Measurements from ENCODE around the gene CLCN5.
"Not testable (repeated sequence)": the region's sequence is repeated elsewhere in the genome, so short reads cannot be mapped to it uniquely, and the experiment has no call there.

The CLCN5 gene

GRCh38 chrX:49996474-49996873 lies 74.1 kb downstream of the CLCN5 start:
- no peak for ATAC-seq
- DNase-seq: no peak

GRCh38 chrX:49999087-49999486 lies 76.7 kb downstream of the CLCN5 start:
- no peak for DNase-seq
- no peak for ATAC-seq

- ATAC-seq: no peak
Observed at GRCh38 chrX:50000937-50001542, 78.6 kb downstream of the CLCN5 start.

GRCh38 chrX:50002067-50002714 lies 79.8 kb downstream of the CLCN5 start:
- ATAC-seq (no peak), DNase-seq (no peak)

More at GRCh38 chrX:50000937-50001542, 78.6 kb downstream of the CLCN5 start:
- DNase-seq: no peak

DNA sequence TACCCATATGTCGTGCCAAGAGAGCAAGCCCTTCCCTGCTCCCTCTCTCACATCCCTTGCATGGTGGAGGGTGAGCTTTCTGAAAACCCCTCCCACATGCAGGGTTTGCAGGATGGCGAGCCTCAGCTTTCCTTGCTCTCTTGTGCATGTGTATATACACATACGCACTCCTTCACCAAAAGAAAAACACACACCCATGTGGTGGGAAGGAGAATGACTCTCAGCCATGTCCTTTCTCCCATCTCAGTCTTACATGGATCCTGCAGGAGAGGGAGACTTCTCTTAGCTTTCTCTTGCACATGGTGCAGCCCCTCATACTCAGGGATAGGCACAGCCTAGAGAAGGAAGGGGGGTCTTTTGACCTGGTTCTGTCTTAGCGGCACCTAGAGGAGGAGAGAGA lies 81.1 kb downstream of the CLCN5 start:
- ATAC-seq (no peak), DNase-seq (no peak)

DNA sequence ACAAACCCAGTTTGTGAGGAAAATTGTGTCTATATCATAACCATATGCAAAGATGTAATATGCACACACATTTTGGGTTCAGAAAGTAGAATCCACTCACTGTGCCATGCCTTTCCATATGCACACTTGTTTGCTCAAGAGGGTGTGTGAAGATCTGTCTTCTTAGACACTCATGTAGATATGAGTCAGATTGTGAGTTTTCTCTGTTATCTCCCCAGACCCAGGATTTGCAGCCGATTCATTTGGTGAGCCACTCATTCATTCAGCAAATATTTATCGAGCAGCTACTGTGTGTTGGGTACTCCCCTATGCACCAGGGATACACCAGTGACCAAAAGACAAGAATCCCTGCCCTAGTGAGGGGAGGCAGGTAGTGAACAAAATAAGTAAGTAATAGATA lies 81.5 kb downstream of the CLCN5 start:
- ATAC-seq: no peak

GRCh38 chrX:50025591-50025990 lies 103.2 kb downstream of the CLCN5 start:
- not testable (repeated sequence) for ATAC-seq, DNase-seq

More for the DNA sequence above, 81.5 kb downstream of the CLCN5 start:
- DNase-seq: no peak

- ATAC-seq: no peak
Observed at GRCh38 chrX:50035126-50035525, 112.7 kb downstream of the CLCN5 start.

DNA sequence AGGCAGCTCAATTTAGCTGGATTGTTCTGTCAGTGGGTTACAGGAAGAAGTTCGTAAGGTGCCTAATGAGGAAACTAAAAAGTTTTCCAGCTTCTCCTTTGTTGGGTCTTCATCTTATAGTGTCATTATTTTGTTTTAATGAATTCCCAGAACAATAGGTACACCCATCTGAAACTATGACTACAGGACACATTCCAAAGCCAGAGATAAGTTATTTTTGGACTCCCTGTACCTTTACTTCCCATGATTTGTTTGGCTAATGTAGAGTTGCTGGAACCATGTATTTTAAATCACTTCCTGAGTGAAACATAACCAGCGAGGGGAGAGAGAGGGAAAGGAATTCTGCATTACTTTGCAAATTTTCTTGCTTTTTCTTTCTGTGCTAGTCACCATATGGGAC lies 114.0 kb downstream of the CLCN5 start:
- no peak for DNase-seq
- no peak for ATAC-seq

More at GRCh38 chrX:50035126-50035525, 112.7 kb downstream of the CLCN5 start:
- no peak for DNase-seq

- DNase-seq (no peak), ATAC-seq (no peak)
Observed at GRCh38 chrX:50045823-50046222, 123.4 kb downstream of the CLCN5 start.

GRCh38 chrX:50049228-50049627 lies 126.8 kb downstream of the CLCN5 start:
- DNase-seq (no peak), ATAC-seq (no peak)

- DNase-seq (no peak), ATAC-seq (no peak)
Observed at GRCh38 chrX:50054147-50054546, 131.8 kb downstream of the CLCN5 start.

GRCh38 chrX:50066318-50066937 lies 144.0 kb downstream of the CLCN5 start:
- DNase-seq: no peak
- no peak for ATAC-seq

GRCh38 chrX:50067435-50068284 lies 145.3 kb downstream of the CLCN5 start:
- DNase-seq (no peak), ATAC-seq (no peak)

GRCh38 chrX:50068285-50068563 lies 145.8 kb downstream of the CLCN5 start:
- no peak for DNase-seq

DNA sequence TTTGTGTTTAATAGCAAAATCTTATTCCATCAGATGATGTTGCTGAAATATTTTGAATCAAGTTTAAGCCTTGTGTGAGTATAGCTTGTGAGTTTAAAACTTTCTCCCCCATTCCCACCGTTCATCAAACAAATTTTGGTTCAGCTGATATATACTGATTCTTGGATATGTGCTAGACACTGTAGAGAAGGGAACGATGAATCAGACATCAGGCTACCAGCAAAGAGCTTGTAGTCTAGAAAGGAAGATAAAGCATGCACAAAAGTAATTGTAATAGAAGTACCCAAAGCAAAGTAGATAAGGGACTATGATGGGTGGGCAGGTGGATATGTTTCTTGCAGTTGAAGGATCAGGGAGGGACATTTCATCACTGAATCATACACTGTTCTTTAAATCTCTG lies 146.5 kb downstream of the CLCN5 start:
- ATAC-seq (no peak), DNase-seq (no peak)

More at GRCh38 chrX:50068285-50068563, 145.8 kb downstream of the CLCN5 start:
- no peak for ATAC-seq

DNA sequence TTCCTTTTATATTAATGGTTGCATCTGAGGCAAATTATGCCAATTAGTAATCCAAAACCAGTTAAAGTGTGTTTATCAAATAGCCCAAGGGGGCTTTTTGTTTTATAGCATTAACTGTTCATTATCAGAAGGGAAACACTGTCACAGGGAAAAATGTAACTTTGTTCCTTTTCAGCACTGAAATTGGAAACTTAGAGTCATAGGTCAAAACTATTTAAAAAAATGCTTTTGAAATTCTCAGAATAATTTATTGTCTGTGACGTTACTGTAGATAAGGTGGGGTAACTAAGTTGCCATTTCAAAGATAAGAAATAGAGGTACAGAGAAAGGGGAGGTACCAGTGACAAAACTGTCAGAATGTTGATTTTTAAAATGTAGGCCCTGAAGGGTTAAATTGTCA lies 149.1 kb downstream of the CLCN5 start:
- DNase-seq (no peak), ATAC-seq (no peak)

GRCh38 chrX:50072110-50072509 lies 149.7 kb downstream of the CLCN5 start:
- ATAC-seq: no peak
- no peak for DNase-seq

- ATAC-seq: no peak
- no peak for DNase-seq
Observed at GRCh38 chrX:50073601-50074000, 151.2 kb downstream of the CLCN5 start.

DNA sequence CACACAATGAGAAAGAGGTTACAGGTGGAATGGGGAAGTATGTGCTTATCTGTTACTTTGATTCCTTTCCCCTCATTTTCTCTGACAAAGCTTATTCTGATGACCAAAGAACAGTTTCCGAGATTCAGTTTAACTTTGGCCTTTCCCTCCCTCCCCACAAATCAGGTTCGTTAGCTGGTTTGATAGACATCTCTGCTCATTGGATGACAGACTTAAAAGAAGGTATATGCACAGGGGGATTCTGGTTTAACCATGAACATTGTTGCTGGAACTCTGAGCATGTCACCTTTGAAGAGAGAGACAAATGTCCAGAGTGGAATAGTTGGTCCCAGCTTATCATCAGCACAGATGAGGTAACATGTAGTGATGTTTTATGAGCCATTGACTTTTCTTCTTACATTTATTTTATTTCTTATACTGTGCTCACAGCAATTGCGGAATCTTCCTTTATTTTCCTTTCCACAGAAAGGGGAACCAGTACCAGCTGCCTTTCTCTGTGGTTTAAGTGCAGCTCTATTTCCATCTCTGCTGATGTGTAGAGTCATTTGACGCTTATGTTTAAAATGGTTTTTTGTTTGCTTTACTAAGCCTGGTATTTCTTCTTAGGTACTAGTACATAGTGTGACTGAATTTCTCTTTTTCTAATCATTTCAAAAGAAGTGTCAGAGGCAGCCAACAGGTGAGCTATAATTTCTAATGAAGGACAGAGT lies 153.4 kb downstream of the CLCN5 start:
- no peak for ATAC-seq
- DNase-seq: no peak

DNA sequence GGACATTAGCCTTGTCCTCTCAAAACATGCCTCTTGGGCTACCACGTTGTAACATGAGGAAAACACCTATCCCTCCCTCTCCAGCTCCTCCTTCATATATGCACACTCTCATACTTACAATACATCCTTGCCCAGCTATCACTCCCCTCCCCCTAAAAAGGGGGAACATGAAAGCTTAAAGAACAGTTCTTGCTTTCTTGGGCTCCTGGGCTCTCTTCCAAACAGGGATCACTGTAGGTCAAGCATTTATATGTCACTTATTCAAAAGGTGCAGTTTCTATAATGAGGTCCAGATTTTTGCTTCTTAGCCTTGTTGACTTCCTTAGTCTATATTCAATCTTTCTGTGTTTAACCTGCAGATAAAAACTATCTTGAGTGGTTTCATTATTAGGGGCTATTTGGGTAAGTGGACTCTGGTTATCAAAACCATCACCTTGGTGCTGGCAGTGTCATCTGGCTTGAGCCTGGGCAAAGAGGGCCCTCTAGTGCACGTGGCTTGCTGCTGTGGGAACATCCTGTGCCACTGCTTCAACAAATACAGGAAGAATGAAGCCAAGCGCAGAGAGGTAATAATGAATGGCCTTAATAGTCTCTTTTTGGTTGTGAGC lies 159.0 kb downstream of the CLCN5 start:
- ATAC-seq (no peak), DNase-seq (peak; percentile 5)

DNA sequence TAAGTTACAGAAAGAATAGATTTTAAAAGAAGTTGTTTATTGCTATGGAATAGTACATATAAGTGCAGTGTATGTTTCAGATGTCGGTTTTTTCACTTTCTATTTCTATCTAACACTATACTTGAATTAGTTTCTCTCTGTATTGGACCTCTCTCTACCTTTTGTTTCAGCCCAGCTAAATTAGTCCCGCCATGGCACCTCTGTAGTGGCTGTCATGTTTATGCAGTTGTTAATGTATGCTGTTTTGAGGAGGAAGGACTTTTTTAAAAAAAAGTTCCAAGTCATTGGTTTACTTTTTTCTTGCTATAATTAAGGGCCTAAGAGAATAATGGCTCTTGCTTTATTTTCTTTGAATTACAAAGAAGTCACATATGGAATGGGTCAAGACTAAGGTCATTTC lies 160.3 kb downstream of the CLCN5 start:
- DNase-seq: no peak
- no peak for ATAC-seq
